Smooth muscle cell of trachea (primary cell): Measurements from ENCODE around the gene PSG2. TPM values are rescaled to one million over a fixed set of nuclear protein-coding genes. Genes with fewer than 3 reads are reported as not detected.

Experiments
- total RNA-seq: library from RNA; depleted of rRNA; stranded (reverse); fragments of >200 nt; gene quantifications from 2 replicates; pipeline ENCODE4 v1.2.1, GENCODE V29; 2014

The PSG2 gene
- 0.50 TPM in 1 of 2 replicates, not detected in the other for total RNA-seq

GRCh38 chr19:43082601-43083000 lies at the start of gene PSG2:
Gene PSG2, minus strand, starts transcription at chr19:43082701. Its CDS starts 132 bp downstream, at chr19:43082569.

GRCh38 chr19:43026369-43026768 lies 56.1 kb downstream of the PSG2 start, which contains the start of gene PSG11:
Gene PSG11, minus strand, starts transcription at chr19:43026469. Its CDS starts 97 bp downstream, at chr19:43026372.

Other genes with a start within 250 kb of the PSG2 start
- 0.58 and 1.8 TPM in 2 replicates for gene PSG1, start 203.0 kb downstream of the PSG2 start, total RNA-seq
- 1.0 TPM in 1 of 2 replicates, not detected in the other for gene PSG6, start 164.8 kb downstream of the PSG2 start, total RNA-seq
- 0.17 and 0.44 TPM in 2 replicates for gene PSG7, start 145.5 kb downstream of the PSG2 start, total RNA-seq
- gene PSG11, start 56.2 kb downstream of the PSG2 start, total RNA-seq = not detected in 2 replicates
- 8.6 and 19.8 TPM in 2 replicates for gene PSG5, start 103.8 kb upstream of the PSG2 start, total RNA-seq
- 0.29 and 48.5 TPM in 2 replicates for gene PSG4, start 122.9 kb upstream of the PSG2 start, total RNA-seq
- gene PSG9, start 186.8 kb upstream of the PSG2 start, total RNA-seq = 0.17 TPM in 1 of 2 replicates, not detected in the other